Loucy (cell line): Measurements from ENCODE around the gene TGFB1I1.
"Not testable (repeated sequence)": the region's sequence is repeated elsewhere in the genome, so short reads cannot be mapped to it uniquely, and the experiment has no call there.

Source experiments
- H2AFZ ChIP-seq: fragments of 200-600 bp; sonication (generic); 2 replicates; pipeline ENCODE4 v1.6.0; 2016; ENCODE audit warnings: antibody characterized with exemption, mild to moderate bottlenecking, low read length, moderate library complexity
- H3F3A ChIP-seq: fragments of 200-600 bp; 2 replicates; pipeline ENCODE4 v1.6.0; 2016; ENCODE audit warnings: antibody characterized with exemption, low read depth, mild to moderate bottlenecking
- H3K27me3 ChIP-seq: fragments of 200-600 bp; sonication (generic); 2 replicates; pipeline ENCODE4 v1.6.1; 2014; ENCODE audit warnings: low read length, mild to moderate bottlenecking; ENCODE audit not compliant: insufficient read depth, poor library complexity, severe bottlenecking
- H3K36me3 ChIP-seq: fragments of 200-600 bp; sonication (generic); 2 replicates; pipeline ENCODE4 v1.6.1; 2016; ENCODE audit warnings: low read length; ENCODE audit not compliant: insufficient read depth
- H3K4me1 ChIP-seq: fragments of 200-600 bp; sonication (generic); 2 replicates; pipeline ENCODE4 v1.5.1; 2014; ENCODE audit warnings: low read length, mild to moderate bottlenecking; ENCODE audit not compliant: insufficient read depth, poor library complexity, severe bottlenecking
- H3K4me2 ChIP-seq: fragments of 200-600 bp; sonication (generic); 2 replicates; pipeline ENCODE4 v1.6.0; 2014; ENCODE audit warnings: antibody characterized with exemption, low read length, low read depth, mild to moderate bottlenecking; ENCODE audit not compliant: poor library complexity, severe bottlenecking
- H3K4me3 ChIP-seq: fragments of 200-600 bp; sonication (generic); 2 replicates; pipeline ENCODE4 v1.5.1; 2014; ENCODE audit warnings: low read length, mild to moderate bottlenecking, mixed read lengths; ENCODE audit not compliant: poor library complexity, severe bottlenecking
- H3K79me2 ChIP-seq: fragments of 200-600 bp; sonication (generic); 2 replicates; pipeline ENCODE4 v1.6.1; 2014; ENCODE audit warnings: low read length; ENCODE audit not compliant: insufficient read depth
- H3K9ac ChIP-seq: fragments of 200-600 bp; sonication (generic); 2 replicates; pipeline ENCODE4 v1.6.0; 2014; ENCODE audit warnings: mild to moderate bottlenecking, low read depth, low read length, moderate library complexity; ENCODE audit not compliant: poor library complexity, severe bottlenecking
- H3K9me2 ChIP-seq: fragments of 200-600 bp; sonication (generic); replicated peaks from 2 replicates; pipeline ENCODE4 v1.6.1; 2016; ENCODE audit warnings: low read depth, low read length, mixed read lengths
- H3K9me3 ChIP-seq: fragments of 200-600 bp; sonication (generic); 2 replicates; pipeline ENCODE4 v1.6.1; 2014; ENCODE audit warnings: mild to moderate bottlenecking, antibody characterized with exemption, low read length, low read depth; ENCODE audit not compliant: insufficient read depth
- H4K20me1 ChIP-seq: fragments of 200-600 bp; sonication (generic); 2 replicates; pipeline ENCODE4 v1.6.0; 2014; ENCODE audit warnings: antibody characterized with exemption, low read length, mild to moderate bottlenecking; ENCODE audit not compliant: insufficient read depth, poor library complexity, severe bottlenecking
- CTCF ChIP-seq: fragments of 200-600 bp; sonication (generic); conservative IDR thresholded peaks from 2 replicates; pipeline ENCODE4 v1.5.1; 2014; ENCODE audit warnings: mild to moderate bottlenecking, antibody characterized with exemption, low read length
- EZH2phosphoT487 ChIP-seq: fragments of 200-600 bp; IDR thresholded peaks from 2 replicates; pipeline ENCODE4 v1.6.1; 2018; ENCODE audit warnings: antibody characterized with exemption, mild to moderate bottlenecking, moderate library complexity, borderline replicate concordance

The TGFB1I1 gene

DNA sequence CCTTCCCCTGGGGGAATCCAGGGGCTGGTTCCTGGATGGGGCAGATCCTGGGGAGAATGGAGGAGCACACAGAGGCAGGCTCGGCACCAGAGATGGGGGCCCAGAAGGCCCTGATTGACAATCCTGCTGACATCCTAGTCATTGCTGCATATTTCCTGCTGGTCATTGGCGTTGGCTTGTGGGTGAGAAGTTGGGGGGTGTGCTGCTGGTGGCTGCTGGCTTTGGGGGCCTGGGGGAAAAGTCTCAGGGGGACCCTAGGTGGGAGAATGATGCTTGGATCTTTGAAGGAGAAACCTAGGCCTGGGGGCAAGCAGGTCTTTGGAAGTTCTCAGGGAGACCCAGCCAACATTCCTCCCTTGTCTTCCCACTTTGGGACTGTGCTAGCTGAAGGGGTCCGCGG is 11.1 kb downstream of the TGFB1I1 start, which contains the start of gene SLC5A2:
SLC5A2 (plus strand) TSS at position 43 of the 400 bp plus-strand sequence; CDS start at position 57, 14 bp downstream.
- no peaks in the 10 kb centered on the region for H3F3A ChIP-seq
- peaks cover 2% of the 10 kb centered on the region for H3K4me1 ChIP-seq
- no peak for TF ChIP-seq CTCF
- TF ChIP-seq EZH2phosphoT487 = no peak
- H3K27me3 ChIP-seq = no peaks in the 10 kb centered on the region
- H3K4me3 ChIP-seq = no peak within 1 kb of the TSS
- no peak within 1 kb of the TSS for H3K9ac ChIP-seq
- peaks cover 1% of the 10 kb centered on the region; the same call in 1 of the 2 replicates for H3K36me3 ChIP-seq
- no peaks in the 10 kb centered on the region for H3K9me3 ChIP-seq
- no peaks in the 10 kb centered on the region for H3K9me2 ChIP-seq
- H3K79me2 ChIP-seq = no peaks in the 10 kb centered on the region
- no peak within 1 kb of the TSS for H3K4me2 ChIP-seq
- no peak within 1 kb of the TSS for H2AFZ ChIP-seq
- no peaks in the 10 kb centered on the region for H4K20me1 ChIP-seq

GRCh38 chr16:31484048-31484447 is 12.1 kb downstream of the TGFB1I1 start:
- H3K9ac ChIP-seq, H4K20me1 ChIP-seq, H3K9me3 ChIP-seq, H3K27me3 ChIP-seq, H3K4me3 ChIP-seq, H3K4me2 ChIP-seq, H3K79me2 ChIP-seq, H3F3A ChIP-seq, H3K9me2 ChIP-seq, H3K4me1 ChIP-seq, H2AFZ ChIP-seq, H3K36me3 ChIP-seq: not testable (repeated sequence)

- Histone ChIP-seq H3K36me3 (peaks cover 9% of the 10 kb centered on the region; the same call in 1 of the 2 replicates), H3K4me3 (no peak overlapping the region), H2AFZ (no peak overlapping the region), H3F3A (no peaks in the 10 kb centered on the region), H3K9me3 (no peaks in the 10 kb centered on the region), H3K9me2 (no peaks in the 10 kb centered on the region), H3K79me2 (no peaks in the 10 kb centered on the region), H3K4me1 (no peaks in the 10 kb centered on the region), H3K4me2 (no peak overlapping the region), H3K27me3 (no peaks in the 10 kb centered on the region), H3K9ac (no peak overlapping the region), H4K20me1 (no peaks in the 10 kb centered on the region)
- no peak for TF ChIP-seq EZH2phosphoT487
- no peak for TF ChIP-seq CTCF
Observed at GRCh38 chr16:31484491-31485171, 12.7 kb downstream of the TGFB1I1 start.

DNA sequence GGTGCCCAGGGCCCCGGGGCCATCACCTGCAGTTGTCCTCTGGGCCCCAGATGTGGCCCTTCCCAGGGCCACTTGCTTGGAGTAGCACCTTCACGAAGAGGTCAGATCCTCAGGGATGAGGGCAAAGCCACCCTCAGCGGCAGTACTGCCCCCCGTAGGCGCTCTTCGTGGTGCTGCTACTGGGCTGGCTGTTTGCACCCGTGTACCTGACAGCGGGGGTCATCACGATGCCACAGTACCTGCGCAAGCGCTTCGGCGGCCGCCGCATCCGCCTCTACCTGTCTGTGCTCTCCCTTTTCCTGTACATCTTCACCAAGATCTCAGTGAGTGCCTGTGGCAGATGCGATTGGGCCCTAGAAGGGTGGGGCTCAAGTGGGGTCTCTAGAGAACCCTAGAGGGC is 13.6 kb downstream of the TGFB1I1 start:
- Histone ChIP-seq H3K36me3 (peaks cover 9% of the 10 kb centered on the region; the same call in 1 of the 2 replicates), H3K9me2 (no peaks in the 10 kb centered on the region), H2AFZ (no peak overlapping the region), H3K27me3 (no peaks in the 10 kb centered on the region), H3K4me3 (no peak overlapping the region), H4K20me1 (no peaks in the 10 kb centered on the region), H3F3A (no peaks in the 10 kb centered on the region), H3K79me2 (no peaks in the 10 kb centered on the region), H3K4me1 (no peaks in the 10 kb centered on the region), H3K4me2 (no peak overlapping the region), H3K9ac (no peak overlapping the region), H3K9me3 (no peaks in the 10 kb centered on the region)
- TF ChIP-seq CTCF (no peak), EZH2phosphoT487 (no peak)
